ENCODE measurements around the gene DPP9. TPM values are rescaled to one million over a fixed set of nuclear protein-coding genes. Genes with fewer than 3 reads are reported as not detected.

The DPP9 gene
- total and polyA plus RNA-seq, 4 experiments from 2014 or later: 10.7 to 93.9 (median 59.3) TPM

DNA sequence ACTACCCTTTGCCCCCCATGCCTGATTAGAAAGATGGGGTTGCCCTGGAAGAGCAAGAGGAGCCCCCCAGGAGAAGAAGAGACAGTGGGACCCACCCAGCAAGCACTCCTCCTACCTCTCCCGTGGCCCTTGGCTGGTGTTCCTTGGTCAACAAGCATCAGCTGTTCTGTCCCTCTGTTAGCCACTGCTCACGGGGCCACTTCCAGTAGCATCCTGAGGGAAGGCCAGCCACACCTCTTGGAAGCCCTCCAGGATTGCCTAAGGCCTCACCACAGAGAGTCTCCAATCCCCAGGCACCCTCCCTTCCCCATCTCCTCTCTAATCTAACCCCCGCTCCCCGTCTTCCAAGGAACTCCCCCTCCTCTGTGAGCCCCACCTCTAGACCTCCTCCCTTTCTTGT, 15.1 kb upstream of the DPP9 start:
- H3K36me3 Mint-ChIP-seq: no peaks in the 10 kb centered on the region

DNA sequence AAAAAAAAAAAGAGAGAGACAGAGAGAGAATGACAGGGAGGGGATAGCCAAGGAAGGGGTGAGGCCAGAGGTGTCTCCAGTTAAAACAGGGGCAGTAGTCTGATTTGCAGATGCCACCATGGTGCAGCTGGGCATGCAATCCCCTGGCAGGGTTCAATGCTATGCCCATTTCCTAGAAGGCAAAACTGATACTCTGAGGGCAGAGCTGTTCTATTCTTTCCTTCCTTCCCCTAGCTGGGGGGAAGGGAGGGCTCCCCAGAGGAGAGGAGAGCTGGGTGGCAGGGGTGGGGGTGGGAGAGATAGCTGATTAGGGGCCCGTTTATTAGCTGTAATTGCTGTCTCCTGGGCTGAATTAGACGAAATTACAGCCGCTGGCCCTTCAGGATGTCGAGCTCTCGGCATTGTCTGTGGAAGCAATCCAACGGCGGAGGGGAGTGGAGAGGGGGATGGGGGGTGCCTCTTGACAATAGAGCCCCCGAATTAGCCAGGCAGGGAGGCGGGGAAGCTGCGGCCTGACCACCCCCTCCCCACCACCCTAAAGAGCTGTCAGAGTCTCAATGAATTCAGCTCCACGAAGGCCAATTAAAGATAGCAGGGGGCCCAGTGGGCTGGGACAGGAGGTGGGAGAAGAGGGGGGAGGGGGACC, 14.4 kb upstream of the DPP9 start:
- H3K27ac Mint-ChIP-seq: no peak overlapping the region
- peaks cover 3 to 13% of the 10 kb centered on the region in 2 donors for H3K27me3 Mint-ChIP-seq
- no peaks in the 10 kb centered on the region for H3K4me1 ChIP-seq (ENCODE audit: insufficient read depth, low read length)
- no peaks in the 10 kb centered on the region for H3K4me1 Mint-ChIP-seq
- no peak overlapping the region for H3K4me3 ChIP-seq (ENCODE audit: low read length in 2 of 2)
- ChIA-PET CTCF (ENCODE audit: partially characterized antibody) (interaction anchor here (0.7 to 2.8 kb wide), 2 partner anchors 43 to 53 kb away, joined by 4 to 22 read pairs; partner anchors contain the start of gene FEM1A), POLR2A (ENCODE audit: partially characterized antibody) (no interaction called here)
- no peak overlapping the region for H3K27ac ChIP-seq (ENCODE audit: low read depth, low read length)
- H3K27me3 ChIP-seq (ENCODE audit: insufficient read depth, low read length): no peaks in the 10 kb centered on the region
- H3K36me3 ChIP-seq (ENCODE audit: insufficient read depth, low read length): no peaks in the 10 kb centered on the region
- DNase-seq: no peak
- no peaks in the 10 kb centered on the region for H3K9me3 ChIP-seq (ENCODE audit: control insufficient read depth in 1 of 2, low read length in 2 of 2)
- H3K4me3 Mint-ChIP-seq: no peak overlapping the region
- H3K36me3 Mint-ChIP-seq: no peaks in the 10 kb centered on the region
- H3K9me3 Mint-ChIP-seq: no peaks in the 10 kb centered on the region
- intact Hi-C loops (cut with micrococcal nuclease): no loop called here

More for the DNA sequence above, 15.1 kb upstream of the DPP9 start:
- Histone ChIP-seq H3K9me3 (ENCODE audit: control insufficient read depth in 1 of 2, low read length in 2 of 2) (no peaks in the 10 kb centered on the region), H3K36me3 (ENCODE audit: insufficient read depth, low read length) (no peaks in the 10 kb centered on the region), H3K27me3 (ENCODE audit: insufficient read depth, low read length) (no peaks in the 10 kb centered on the region), H3K4me3 (ENCODE audit: low read length in 2 of 2) (no peak overlapping the region), H3K4me1 (ENCODE audit: insufficient read depth, low read length) (no peaks in the 10 kb centered on the region), H3K27ac (ENCODE audit: low read depth, low read length) (no peak overlapping the region)
- Mint-ChIP-seq H3K4me1 (no peaks in the 10 kb centered on the region), H3K9me3 (no peaks in the 10 kb centered on the region), H3K27me3 (peaks cover 6 to 14% of the 10 kb centered on the region in 2 donors), H3K4me3 (no peak overlapping the region), H3K27ac (no peak overlapping the region)
- POLR2A ChIA-PET (ENCODE audit: partially characterized antibody): no interaction called here
- DNase-seq: no peak
- CTCF ChIA-PET (ENCODE audit: partially characterized antibody): interaction anchor here (1.2 kb wide), 1 partner anchor 52 kb away, joined by 3 read pairs; the partner anchor contains the start of gene FEM1A
- intact Hi-C loops (cut with micrococcal nuclease): no loop called here

DNA sequence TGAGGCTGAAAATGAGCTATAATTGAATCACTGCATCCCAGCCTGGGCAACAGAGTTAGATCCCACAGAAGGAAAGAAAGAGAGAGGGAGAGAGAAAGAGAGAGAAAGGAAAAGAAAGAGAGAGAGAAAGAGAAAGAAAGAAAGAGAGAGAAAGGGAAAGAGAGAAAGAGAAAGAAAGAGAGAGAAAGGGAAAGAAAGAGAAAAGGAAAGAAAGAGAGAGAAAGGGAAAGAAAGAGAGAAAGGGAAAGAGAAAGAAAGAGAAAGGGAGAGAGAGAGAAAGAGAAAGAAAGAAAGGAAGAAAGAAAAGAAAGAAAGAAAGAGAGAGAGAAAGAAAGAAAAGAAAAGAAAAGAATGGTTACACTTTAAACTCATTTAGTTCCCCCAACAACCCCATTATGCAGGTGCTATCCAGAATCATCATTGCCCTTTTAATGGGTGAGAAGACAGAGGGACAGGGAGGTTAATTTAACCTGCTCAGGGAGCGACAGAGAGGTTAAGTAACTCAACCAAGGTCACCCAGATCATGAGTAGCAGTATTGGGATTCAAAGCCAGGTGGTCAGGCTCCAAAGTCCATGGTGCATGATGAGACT, 10.2 kb upstream of the DPP9 start:
- peaks cover 6 to 12% (median 7%) of the 10 kb centered on the region in 4 donors for H3K4me1 Mint-ChIP-seq
- Histone ChIP-seq H3K9me3 (ENCODE audit: control insufficient read depth in 1 of 2, low read length in 2 of 2) (no peaks in the 10 kb centered on the region), H3K27me3 (ENCODE audit: insufficient read depth, low read length) (no peaks in the 10 kb centered on the region), H3K27ac (ENCODE audit: low read depth, low read length) (no peak overlapping the region), H3K4me3 (ENCODE audit: low read length in 2 of 2) (no peak overlapping the region), H3K36me3 (ENCODE audit: insufficient read depth, low read length) (no peaks in the 10 kb centered on the region), H3K4me1 (ENCODE audit: insufficient read depth, low read length) (peaks cover 4% of the 10 kb centered on the region)
- no peak overlapping the region for H3K4me3 Mint-ChIP-seq
- no peaks in the 10 kb centered on the region for H3K9me3 Mint-ChIP-seq
- intact Hi-C loops (cut with micrococcal nuclease): no loop called here
- no peaks in the 10 kb centered on the region for H3K36me3 Mint-ChIP-seq
- peaks cover 2 to 12% of the 10 kb centered on the region in 2 donors for H3K27me3 Mint-ChIP-seq
- ChIA-PET CTCF (ENCODE audit: partially characterized antibody) (interaction anchor here (0.7 to 11.3 kb wide), 7 partner anchors 9 to 75 kb away, joined by 3 to 162 read pairs (median 3); partner anchors contain the start of gene FEM1A), POLR2A (ENCODE audit: partially characterized antibody) (no interaction called here)
- DNase-seq: no peak
- H3K27ac Mint-ChIP-seq: no peak overlapping the region

DNA sequence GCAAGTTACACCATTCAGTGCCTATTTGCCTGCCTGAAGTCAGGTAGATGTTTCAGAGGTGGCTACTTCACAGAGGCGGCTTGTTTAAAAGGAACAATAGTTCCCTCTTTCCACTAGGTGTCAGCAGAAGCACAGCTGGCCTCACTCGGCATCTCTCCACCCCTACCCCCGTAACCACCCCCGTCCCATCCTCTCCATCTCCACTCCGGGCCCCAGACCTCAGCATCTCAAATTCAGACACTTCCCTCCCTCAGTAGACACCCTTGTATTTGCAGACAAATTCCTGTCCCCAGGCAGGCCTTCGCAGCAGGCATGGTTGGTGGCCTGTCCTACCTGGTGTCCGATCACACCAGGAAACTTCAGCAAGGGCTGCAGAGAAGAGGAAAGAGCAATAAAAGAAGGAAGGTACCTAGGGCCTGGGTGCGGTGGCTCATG, 9.1 kb upstream of the DPP9 start:
- Mint-ChIP-seq H3K36me3 (no peaks in the 10 kb centered on the region), H3K27ac (peak overlapping the region in 3 of 7 donors; percentile 5 to 60 (median 52)), H3K9me3 (no peaks in the 10 kb centered on the region), H3K4me1 (peaks cover 6 to 12% (median 7%) of the 10 kb centered on the region in 4 donors), H3K4me3 (peak overlapping the region in 5 of 8 donors; percentile 1 to 34 (median 7)), H3K27me3 (peaks cover 2 to 10% of the 10 kb centered on the region in 2 donors)
- H3K36me3 ChIP-seq (ENCODE audit: insufficient read depth, low read length): no peaks in the 10 kb centered on the region
- ChIA-PET POLR2A (ENCODE audit: partially characterized antibody) (interaction anchor here (1.7 kb wide), 1 partner anchor 58 kb away, joined by 12 read pairs; no protein-coding TSS in a partner anchor), CTCF (ENCODE audit: partially characterized antibody) (interaction anchor here (0.7 to 11.3 kb wide), 5 partner anchors 8 to 78 kb away, joined by 3 to 162 read pairs (median 3); partner anchors contain the start of gene FEM1A)
- H3K4me1 ChIP-seq (ENCODE audit: insufficient read depth, low read length): peaks cover 4% of the 10 kb centered on the region
- H3K9me3 ChIP-seq (ENCODE audit: control insufficient read depth in 1 of 2, low read length in 2 of 2): no peaks in the 10 kb centered on the region
- intact Hi-C loops (cut with micrococcal nuclease): loop anchor here (1.0 kb wide), 2 partner anchors 59 to 72 kb away; partner anchors contain the start of gene FEM1A
- no peak overlapping the region for H3K4me3 ChIP-seq (ENCODE audit: low read length in 2 of 2)
- peak; percentile 57 to 66 (median 61) for DNase-seq
- H3K27ac ChIP-seq (ENCODE audit: low read depth, low read length): no peak overlapping the region
- no peaks in the 10 kb centered on the region for H3K27me3 ChIP-seq (ENCODE audit: insufficient read depth, low read length)

DNA sequence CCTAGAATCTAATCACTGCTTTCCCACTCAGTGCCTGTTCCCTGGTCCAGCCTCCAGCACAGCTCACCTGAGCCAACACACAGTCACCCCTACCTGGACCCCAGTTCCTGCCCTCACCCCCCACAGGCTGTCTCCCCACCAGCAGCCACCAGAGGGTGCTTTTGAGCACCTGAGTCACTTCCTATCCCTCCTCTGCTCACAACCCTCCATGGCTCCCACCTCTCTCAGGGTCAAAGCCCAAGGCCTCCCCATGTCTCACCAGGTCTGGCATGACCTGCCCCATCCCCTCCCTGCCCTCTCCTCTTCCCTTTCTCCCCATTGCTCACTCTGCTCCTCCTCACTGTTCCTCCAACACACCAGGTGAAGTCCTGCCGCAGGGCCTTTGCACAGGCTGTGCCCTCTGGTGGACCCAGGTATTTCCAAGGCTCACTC, 7.1 kb upstream of the DPP9 start:
- Mint-ChIP-seq H3K9me3 (no peaks in the 10 kb centered on the region), H3K27ac (peak overlapping the region in 2 of 7 donors; percentile 65 to 76), H3K4me3 (peak overlapping the region in 2 of 8 donors; percentile 20 to 64), H3K27me3 (peaks cover 2 to 10% of the 10 kb centered on the region in 2 donors), H3K4me1 (peaks cover 6 to 12% (median 7%) of the 10 kb centered on the region in 4 donors), H3K36me3 (no peaks in the 10 kb centered on the region)
- peak; percentile 53 to 65 (median 61) for DNase-seq
- CTCF ChIA-PET (ENCODE audit: partially characterized antibody): interaction anchor here (1.0 to 11.3 kb wide), 3 partner anchors 59 to 182 kb away, joined by 3 to 162 read pairs (median 3); partner anchors contain the start of gene FEM1A
- Histone ChIP-seq H3K27ac (ENCODE audit: low read depth, low read length) (no peak overlapping the region), H3K27me3 (ENCODE audit: insufficient read depth, low read length) (no peaks in the 10 kb centered on the region), H3K4me3 (ENCODE audit: low read length in 2 of 2) (no peak overlapping the region), H3K36me3 (ENCODE audit: insufficient read depth, low read length) (no peaks in the 10 kb centered on the region), H3K9me3 (ENCODE audit: control insufficient read depth in 1 of 2, low read length in 2 of 2) (no peaks in the 10 kb centered on the region), H3K4me1 (ENCODE audit: insufficient read depth, low read length) (peaks cover 4% of the 10 kb centered on the region)
- intact Hi-C loops (cut with micrococcal nuclease): no loop called here
- POLR2A ChIA-PET (ENCODE audit: partially characterized antibody): interaction anchor here (0.6 kb wide), 1 partner anchor 60 kb away, joined by 3 read pairs; no protein-coding TSS in a partner anchor

DNA sequence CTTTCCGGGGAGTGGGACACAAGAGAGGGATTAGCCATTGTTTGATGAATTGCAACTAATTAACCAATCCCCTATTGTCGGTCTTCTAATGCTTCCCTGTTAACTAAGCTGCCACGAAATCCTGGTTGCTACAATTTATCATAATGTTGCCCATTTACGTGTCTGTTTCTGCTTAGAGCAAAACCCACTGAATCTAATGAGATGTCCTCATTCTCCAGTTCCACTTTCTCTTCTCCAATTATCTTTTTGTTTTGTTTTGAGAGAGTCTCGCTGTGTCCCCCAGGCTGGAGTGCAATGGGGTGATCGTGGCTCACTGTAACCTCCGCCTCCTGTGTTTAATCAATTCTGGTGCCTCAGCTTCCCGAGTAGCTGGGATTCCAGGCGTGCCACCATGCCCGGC, 5.2 kb upstream of the DPP9 start:
- intact Hi-C loops (cut with micrococcal nuclease): no loop called here

More for the DNA sequence above, 5.2 kb upstream of the DPP9 start:
- CTCF ChIA-PET (ENCODE audit: partially characterized antibody): interaction anchor here (1.4 to 11.3 kb wide), 2 partner anchors 61 to 77 kb away, joined by 3 to 162 read pairs; partner anchors contain the start of gene FEM1A
- peaks cover 11 to 25% (median 15%) of the 10 kb centered on the region in 4 donors for H3K4me1 Mint-ChIP-seq
- POLR2A ChIA-PET (ENCODE audit: partially characterized antibody): interaction anchor here (1.5 kb wide), 1 partner anchor 62 kb away, joined by 4 read pairs; the partner anchor contains the start of gene FEM1A
- Histone ChIP-seq H3K27me3 (ENCODE audit: insufficient read depth, low read length) (no peaks in the 10 kb centered on the region), H3K27ac (ENCODE audit: low read depth, low read length) (no peak overlapping the region), H3K36me3 (ENCODE audit: insufficient read depth, low read length) (no peaks in the 10 kb centered on the region), H3K4me1 (ENCODE audit: insufficient read depth, low read length) (peaks cover 13% of the 10 kb centered on the region), H3K4me3 (ENCODE audit: low read length in 2 of 2) (no peak overlapping the region), H3K9me3 (ENCODE audit: control insufficient read depth in 1 of 2, low read length in 2 of 2) (no peaks in the 10 kb centered on the region)
- H3K27me3 Mint-ChIP-seq: peaks cover 4 to 15% of the 10 kb centered on the region in 2 donors
- H3K36me3 Mint-ChIP-seq: peaks cover 0 to 9% of the 10 kb centered on the region in 2 donors
- H3K4me3 Mint-ChIP-seq: no peak overlapping the region
- no peak for DNase-seq
- H3K27ac Mint-ChIP-seq: peak overlapping the region in 2 of 7 donors; percentile 19 to 52
- peaks cover 0 to 11% (median 1%) of the 10 kb centered on the region in 8 donors for H3K9me3 Mint-ChIP-seq

Measured in CD4-positive, alpha-beta memory T cell (primary cell).